ENCODE measurements around the gene MYDGF.
A peak's percentile ranks its signal among the peaks of the same experiment; 100 is the strongest.

Gene MYDGF

GRCh38 chr19:4645718-4646117, 24.4 kb downstream of the MYDGF start:
- H3K36me3 ChIP-seq (ENCODE audit: control insufficient read depth, insufficient read depth, low read length), result no peaks in the 10 kb centered on the region
- no peak overlapping the region for H3K27ac ChIP-seq (ENCODE audit: insufficient read depth, low read depth, low read length, poor library complexity, severe bottlenecking)
- H3K4me1 ChIP-seq (ENCODE audit: control insufficient read depth, insufficient read depth, low read length), result peaks cover 5% of the 10 kb centered on the region
- WGBS, 2 experiments, result 87 to 93% methylated on average over 4 of the region's 4 CpGs
- H3K4me3 ChIP-seq (ENCODE audit: insufficient read depth, low read depth, low read length), result no peak overlapping the region
- no peaks in the 10 kb centered on the region for H3K27me3 ChIP-seq (ENCODE audit: control insufficient read depth, insufficient read depth, low read length, poor library complexity, severe bottlenecking)
- no peaks in the 10 kb centered on the region for H3K9me3 ChIP-seq (ENCODE audit: control insufficient read depth, low read length)

GRCh38 chr19:4642625-4643024, 27.5 kb downstream of the MYDGF start:
- Histone ChIP-seq H3K4me3 (ENCODE audit: insufficient read depth, low read depth, low read length) (no peak overlapping the region), H3K27ac (ENCODE audit: insufficient read depth, low read depth, low read length, poor library complexity, severe bottlenecking) (no peak overlapping the region), H3K9me3 (ENCODE audit: control insufficient read depth, low read length) (no peaks in the 10 kb centered on the region), H3K4me1 (ENCODE audit: control insufficient read depth, insufficient read depth, low read length) (peaks cover 9% of the 10 kb centered on the region), H3K36me3 (ENCODE audit: control insufficient read depth, insufficient read depth, low read length) (no peaks in the 10 kb centered on the region), H3K27me3 (ENCODE audit: control insufficient read depth, insufficient read depth, low read length, poor library complexity, severe bottlenecking) (peaks cover 1% of the 10 kb centered on the region)
- 93% methylated on average over 6 of the region's 6 CpGs for WGBS, 2 experiments

- Histone ChIP-seq H3K27ac (ENCODE audit: insufficient read depth, low read depth, low read length, poor library complexity, severe bottlenecking) (no peak overlapping the region), H3K27me3 (ENCODE audit: control insufficient read depth, insufficient read depth, low read length, poor library complexity, severe bottlenecking) (peaks cover 15% of the 10 kb centered on the region), H3K9me3 (ENCODE audit: control insufficient read depth, low read length) (no peaks in the 10 kb centered on the region), H3K4me1 (ENCODE audit: control insufficient read depth, insufficient read depth, low read length) (peaks cover 9% of the 10 kb centered on the region), H3K36me3 (ENCODE audit: control insufficient read depth, insufficient read depth, low read length) (no peaks in the 10 kb centered on the region), H3K4me3 (ENCODE audit: insufficient read depth, low read depth, low read length) (no peak overlapping the region)
- 88 to 92% methylated on average over 14 of the region's 14 CpGs for WGBS, 2 experiments
Observed at GRCh38 chr19:4641132-4641531, 29.0 kb downstream of the MYDGF start.

- Histone ChIP-seq H3K4me1 (ENCODE audit: control insufficient read depth, insufficient read depth, low read length) (peaks cover 9% of the 10 kb centered on the region), H3K36me3 (ENCODE audit: control insufficient read depth, insufficient read depth, low read length) (no peaks in the 10 kb centered on the region), H3K27ac (ENCODE audit: insufficient read depth, low read depth, low read length, poor library complexity, severe bottlenecking) (no peak overlapping the region), H3K4me3 (ENCODE audit: insufficient read depth, low read depth, low read length) (no peak overlapping the region), H3K9me3 (ENCODE audit: control insufficient read depth, low read length) (no peaks in the 10 kb centered on the region), H3K27me3 (ENCODE audit: control insufficient read depth, insufficient read depth, low read length, poor library complexity, severe bottlenecking) (peaks cover 15% of the 10 kb centered on the region)
- 87% methylated on average over 17 of the region's 17 CpGs for WGBS, 2 experiments
Observed at GRCh38 chr19:4640247-4641000, 29.7 kb downstream of the MYDGF start.

GRCh38 chr19:4639531-4640246, 30.5 kb downstream of the MYDGF start:
- 30 to 32% methylated on average over 39 of the region's 39 CpGs for WGBS, 2 experiments

GRCh38 chr19:4638828-4639530, 31.2 kb downstream of the MYDGF start, which contains the start of gene TNFAIP8L1:
Gene TNFAIP8L1 (plus strand): TSS chr19:4639516. CDS start chr19:4651870, 12,354 bp downstream.
- no peaks in the 10 kb centered on the region for H3K36me3 ChIP-seq (ENCODE audit: control insufficient read depth, insufficient read depth, low read length)
- no peak within 1 kb of the TSS for H3K27ac ChIP-seq (ENCODE audit: insufficient read depth, low read depth, low read length, poor library complexity, severe bottlenecking)
- H3K27me3 ChIP-seq (ENCODE audit: control insufficient read depth, insufficient read depth, low read length, poor library complexity, severe bottlenecking), result peaks cover 15% of the 10 kb centered on the region
- peak within 1 kb of the TSS; percentile 61 for H3K4me3 ChIP-seq (ENCODE audit: insufficient read depth, low read depth, low read length)
- peaks cover 9% of the 10 kb centered on the region for H3K4me1 ChIP-seq (ENCODE audit: control insufficient read depth, insufficient read depth, low read length)
- WGBS, 2 experiments, result 7 to 8% methylated on average over 46 to 47 of the region's 49 CpGs
- H3K9me3 ChIP-seq (ENCODE audit: control insufficient read depth, low read length), result no peaks in the 10 kb centered on the region

More at GRCh38 chr19:4639531-4640246, 30.5 kb downstream of the MYDGF start:
- Histone ChIP-seq H3K9me3 (ENCODE audit: control insufficient read depth, low read length) (no peaks in the 10 kb centered on the region), H3K27me3 (ENCODE audit: control insufficient read depth, insufficient read depth, low read length, poor library complexity, severe bottlenecking) (peaks cover 15% of the 10 kb centered on the region), H3K27ac (ENCODE audit: insufficient read depth, low read depth, low read length, poor library complexity, severe bottlenecking) (no peak overlapping the region), H3K4me3 (ENCODE audit: insufficient read depth, low read depth, low read length) (peak overlapping the region; percentile 61), H3K4me1 (ENCODE audit: control insufficient read depth, insufficient read depth, low read length) (peaks cover 9% of the 10 kb centered on the region), H3K36me3 (ENCODE audit: control insufficient read depth, insufficient read depth, low read length) (no peaks in the 10 kb centered on the region)

GRCh38 chr19:4638317-4638716, 31.8 kb downstream of the MYDGF start:
- Histone ChIP-seq H3K27me3 (ENCODE audit: control insufficient read depth, insufficient read depth, low read length, poor library complexity, severe bottlenecking) (peaks cover 15% of the 10 kb centered on the region), H3K4me1 (ENCODE audit: control insufficient read depth, insufficient read depth, low read length) (peaks cover 9% of the 10 kb centered on the region), H3K4me3 (ENCODE audit: insufficient read depth, low read depth, low read length) (no peak overlapping the region), H3K36me3 (ENCODE audit: control insufficient read depth, insufficient read depth, low read length) (no peaks in the 10 kb centered on the region), H3K27ac (ENCODE audit: insufficient read depth, low read depth, low read length, poor library complexity, severe bottlenecking) (no peak overlapping the region), H3K9me3 (ENCODE audit: control insufficient read depth, low read length) (no peaks in the 10 kb centered on the region)
- 92 to 95% methylated on average over 11 of the region's 11 CpGs for WGBS, 2 experiments

GRCh38 chr19:4636761-4637160, 33.4 kb downstream of the MYDGF start:
- Histone ChIP-seq H3K9me3 (ENCODE audit: control insufficient read depth, low read length) (no peaks in the 10 kb centered on the region), H3K27ac (ENCODE audit: insufficient read depth, low read depth, low read length, poor library complexity, severe bottlenecking) (no peak overlapping the region), H3K4me3 (ENCODE audit: insufficient read depth, low read depth, low read length) (no peak overlapping the region), H3K36me3 (ENCODE audit: control insufficient read depth, insufficient read depth, low read length) (no peaks in the 10 kb centered on the region), H3K27me3 (ENCODE audit: control insufficient read depth, insufficient read depth, low read length, poor library complexity, severe bottlenecking) (peaks cover 15% of the 10 kb centered on the region), H3K4me1 (ENCODE audit: control insufficient read depth, insufficient read depth, low read length) (peaks cover 9% of the 10 kb centered on the region)
- WGBS, 2 experiments, result 73 to 79% methylated on average over 8 of the region's 8 CpGs

- H3K9me3 ChIP-seq (ENCODE audit: control insufficient read depth, low read length), result no peaks in the 10 kb centered on the region
- H3K36me3 ChIP-seq (ENCODE audit: control insufficient read depth, insufficient read depth, low read length), result no peaks in the 10 kb centered on the region
- WGBS, 2 experiments, result 1 to 2% methylated on average over 43 of the region's 43 CpGs
- peaks cover 9% of the 10 kb centered on the region for H3K4me1 ChIP-seq (ENCODE audit: control insufficient read depth, insufficient read depth, low read length)
- H3K4me3 ChIP-seq (ENCODE audit: insufficient read depth, low read depth, low read length), result peak overlapping the region; percentile 56
- peaks cover 15% of the 10 kb centered on the region for H3K27me3 ChIP-seq (ENCODE audit: control insufficient read depth, insufficient read depth, low read length, poor library complexity, severe bottlenecking)
- H3K27ac ChIP-seq (ENCODE audit: insufficient read depth, low read depth, low read length, poor library complexity, severe bottlenecking), result no peak overlapping the region
Observed at GRCh38 chr19:4636151-4636717, 33.9 kb downstream of the MYDGF start.

GRCh38 chr19:4635754-4636116, 34.4 kb downstream of the MYDGF start:
- peaks cover 9% of the 10 kb centered on the region for H3K4me1 ChIP-seq (ENCODE audit: control insufficient read depth, insufficient read depth, low read length)
- WGBS, 2 experiments, result 23 to 30% methylated on average over 13 of the region's 13 CpGs
- peaks cover 15% of the 10 kb centered on the region for H3K27me3 ChIP-seq (ENCODE audit: control insufficient read depth, insufficient read depth, low read length, poor library complexity, severe bottlenecking)
- no peaks in the 10 kb centered on the region for H3K36me3 ChIP-seq (ENCODE audit: control insufficient read depth, insufficient read depth, low read length)
- no peaks in the 10 kb centered on the region for H3K9me3 ChIP-seq (ENCODE audit: control insufficient read depth, low read length)
- H3K27ac ChIP-seq (ENCODE audit: insufficient read depth, low read depth, low read length, poor library complexity, severe bottlenecking), result no peak overlapping the region
- H3K4me3 ChIP-seq (ENCODE audit: insufficient read depth, low read depth, low read length), result peak overlapping the region; percentile 56

Measured in ectodermal cell (in vitro differentiated cells).